HG03039 (cell line): Measurements from ENCODE around the gene NPR2.

Experiments used
- ATAC-seq: cut with Tn5 transposase; IDR thresholded peaks from one replicate; pipeline ENCODE4 v1.9.1; 2021; ENCODE audit warnings: mild to moderate bottlenecking, moderate library complexity; ENCODE audit not compliant: unreplicated experiment

The NPR2 gene

DNA sequence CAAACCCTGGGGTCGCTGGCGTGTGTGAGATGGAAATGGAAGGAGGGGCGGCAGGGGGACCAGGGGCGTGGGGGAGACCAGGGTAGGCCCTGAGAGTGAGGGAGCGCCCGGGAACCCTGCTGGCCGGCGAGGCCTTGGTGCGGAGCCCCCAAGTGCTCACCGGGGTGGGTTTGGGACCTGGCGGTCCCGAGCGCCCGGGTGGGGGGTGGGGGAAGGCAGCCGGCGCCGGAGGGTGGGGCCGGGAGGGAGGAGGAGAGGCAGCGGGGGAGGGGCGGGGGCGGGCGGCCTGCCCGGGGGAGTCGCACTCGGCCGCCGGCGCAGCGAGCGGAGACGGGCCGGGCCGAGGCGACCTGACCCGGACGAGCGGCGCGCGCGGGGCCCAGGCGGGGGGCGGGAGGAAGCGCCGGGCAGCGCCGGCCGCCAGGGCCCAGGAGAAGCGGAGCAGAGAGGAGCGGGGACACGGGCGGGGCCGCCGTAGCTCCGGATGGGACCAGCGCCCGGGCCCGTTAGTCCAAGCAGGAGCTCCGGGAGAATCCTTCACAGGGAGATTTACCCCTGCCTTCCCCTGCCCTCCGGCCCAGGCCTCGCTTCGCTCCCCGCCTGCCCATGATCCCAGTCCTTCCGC, at the start of gene NPR2:
NPR2 (plus strand) TSS at position 295 of the 625 bp plus-strand sequence. CDS start 818 bp downstream, outside the sequence.
- ATAC-seq, result no peak

DNA sequence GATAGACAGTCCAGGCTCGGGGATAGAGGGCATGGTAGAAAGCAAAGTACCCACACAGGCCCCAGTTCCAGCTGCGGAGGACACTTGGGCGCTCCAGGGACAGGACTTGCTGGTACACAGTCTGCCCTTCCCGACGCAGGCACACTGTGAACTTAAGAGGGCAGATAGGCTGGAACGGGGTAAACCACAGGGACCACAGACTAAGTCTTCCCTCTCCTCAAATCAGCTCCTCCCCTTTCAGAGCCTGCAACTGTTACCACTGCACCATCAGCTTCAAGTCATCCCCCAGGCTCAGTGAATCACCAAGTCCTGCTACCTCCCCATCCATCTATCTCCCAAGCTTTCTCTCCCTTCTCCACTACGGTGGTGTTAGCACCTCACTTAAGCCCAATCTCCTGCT, 49.7 kb upstream of the NPR2 start:
- no peak for ATAC-seq

DNA sequence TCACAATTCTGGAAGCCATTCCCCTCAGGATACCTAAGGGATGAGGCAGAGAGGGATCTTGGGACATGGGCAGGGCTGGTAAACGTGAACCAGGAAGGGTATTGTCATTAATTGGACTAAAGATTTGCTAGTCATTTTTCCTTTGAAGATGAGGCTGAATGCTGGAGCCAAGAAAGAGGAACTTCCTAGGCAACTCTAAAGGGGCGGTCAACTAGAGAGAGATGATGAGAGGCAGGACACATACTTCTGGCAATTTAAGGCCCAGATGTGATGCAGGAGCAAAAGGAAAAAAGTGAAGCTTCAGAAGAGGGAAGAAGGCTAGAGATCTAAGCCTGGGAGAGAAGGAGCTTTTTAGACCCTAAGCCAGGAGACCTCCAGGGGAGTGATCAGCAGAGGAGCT, 47.9 kb upstream of the NPR2 start:
- no peak for ATAC-seq

GRCh38 chr9:35743880-35744518, 47.4 kb upstream of the NPR2 start:
- ATAC-seq, result no peak

GRCh38 chr9:35745569-35745968, 45.8 kb upstream of the NPR2 start:
- ATAC-seq, result no peak

GRCh38 chr9:35746583-35746982, 44.8 kb upstream of the NPR2 start:
- ATAC-seq, result no peak

DNA sequence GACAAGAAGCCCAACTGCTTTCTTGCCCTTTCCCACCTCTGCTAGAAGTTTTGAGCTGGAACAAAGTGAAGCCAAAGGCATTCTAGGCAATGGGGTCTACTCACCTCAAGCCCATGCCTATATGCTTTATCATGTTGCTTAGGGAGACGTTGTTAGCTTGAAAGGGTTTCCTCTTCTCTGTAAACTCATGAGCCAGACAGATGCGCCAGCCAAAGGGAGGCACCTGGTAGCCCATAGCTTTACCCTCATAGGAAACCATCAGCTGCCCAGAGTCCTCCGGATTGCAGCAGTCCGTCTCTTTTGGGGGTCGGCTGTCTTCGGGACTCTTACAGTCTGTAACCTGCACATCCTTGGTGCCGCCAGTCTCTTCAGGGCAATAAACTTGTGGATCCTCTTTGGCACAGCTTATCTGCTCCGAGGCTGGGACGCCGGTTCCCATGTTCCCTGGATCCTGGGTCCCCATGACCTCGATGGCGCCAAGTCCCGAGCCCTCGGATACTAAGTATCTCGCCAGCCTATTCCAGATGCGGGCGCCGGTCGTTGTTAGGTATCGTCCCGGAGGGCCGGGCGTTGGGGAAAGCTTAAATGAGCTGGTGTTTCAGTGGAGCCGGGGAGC, 43.0 kb upstream of the NPR2 start:
- ATAC-seq, result no peak

- ATAC-seq, result peak; percentile 69
Measured at GRCh38 chr9:35748858-35749514, 42.4 kb upstream of the NPR2 start, which contains the start of the genes GBA2 and RGP1. TSS of gene GBA2 (minus strand) at chr9:35749228. CDS start at chr9:35748704, 524 bp downstream. TSS of gene RGP1 (plus strand) at chr9:35749287. CDS start at chr9:35749756, 469 bp downstream.

- no peak for ATAC-seq
Measured at GRCh38 chr9:35749515-35750255, 41.7 kb upstream of the NPR2 start.

- no peak for ATAC-seq
Measured at GRCh38 chr9:35750256-35750531, 41.2 kb upstream of the NPR2 start.

DNA sequence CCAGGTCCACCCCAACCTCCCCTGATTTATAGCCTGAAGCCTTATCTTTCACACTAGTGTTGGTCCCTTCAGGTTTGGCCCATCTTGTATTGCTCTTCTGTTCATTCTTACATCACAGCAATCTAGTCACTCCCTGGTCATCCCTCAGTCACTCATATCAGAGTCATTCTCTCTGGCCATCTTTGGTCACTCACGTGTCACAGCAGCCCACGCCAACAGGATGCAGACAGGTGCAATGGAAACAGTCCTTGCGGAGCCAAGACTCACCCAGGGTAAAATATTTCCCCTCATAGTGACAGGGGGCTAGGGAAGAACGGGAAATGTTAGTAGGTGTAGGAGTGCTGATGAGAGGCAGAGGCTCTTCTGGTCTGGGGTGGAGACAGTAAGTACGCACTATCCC, 37.9 kb upstream of the NPR2 start:
- no peak for ATAC-seq

DNA sequence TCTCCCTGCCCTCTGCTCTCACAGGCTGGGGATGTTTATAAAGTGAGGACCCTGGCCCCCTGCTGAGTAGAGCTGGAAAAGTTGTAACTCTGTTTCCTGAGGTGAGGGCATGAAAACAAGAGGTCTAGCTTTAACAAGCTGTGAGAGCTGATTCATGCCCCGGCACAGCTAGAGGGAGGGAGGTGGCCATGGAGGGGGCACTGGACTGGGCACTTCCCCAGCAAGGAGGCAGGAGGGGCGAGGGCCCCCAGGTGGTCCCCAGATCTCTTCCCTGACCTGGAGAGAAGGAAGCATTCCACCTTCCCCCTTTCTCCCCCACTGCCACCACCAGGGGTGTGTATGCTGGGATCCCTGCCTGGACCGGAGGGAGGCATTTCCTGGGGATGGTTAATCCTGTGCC, 37.1 kb upstream of the NPR2 start, which contains the start of gene MSMP:
MSMP (minus strand) TSS at position 13 of the 400 bp plus-strand sequence. CDS start 147 bp downstream, outside the sequence.
- ATAC-seq, result no peak

GRCh38 chr9:35755071-35755470, 36.3 kb upstream of the NPR2 start:
- no peak for ATAC-seq

DNA sequence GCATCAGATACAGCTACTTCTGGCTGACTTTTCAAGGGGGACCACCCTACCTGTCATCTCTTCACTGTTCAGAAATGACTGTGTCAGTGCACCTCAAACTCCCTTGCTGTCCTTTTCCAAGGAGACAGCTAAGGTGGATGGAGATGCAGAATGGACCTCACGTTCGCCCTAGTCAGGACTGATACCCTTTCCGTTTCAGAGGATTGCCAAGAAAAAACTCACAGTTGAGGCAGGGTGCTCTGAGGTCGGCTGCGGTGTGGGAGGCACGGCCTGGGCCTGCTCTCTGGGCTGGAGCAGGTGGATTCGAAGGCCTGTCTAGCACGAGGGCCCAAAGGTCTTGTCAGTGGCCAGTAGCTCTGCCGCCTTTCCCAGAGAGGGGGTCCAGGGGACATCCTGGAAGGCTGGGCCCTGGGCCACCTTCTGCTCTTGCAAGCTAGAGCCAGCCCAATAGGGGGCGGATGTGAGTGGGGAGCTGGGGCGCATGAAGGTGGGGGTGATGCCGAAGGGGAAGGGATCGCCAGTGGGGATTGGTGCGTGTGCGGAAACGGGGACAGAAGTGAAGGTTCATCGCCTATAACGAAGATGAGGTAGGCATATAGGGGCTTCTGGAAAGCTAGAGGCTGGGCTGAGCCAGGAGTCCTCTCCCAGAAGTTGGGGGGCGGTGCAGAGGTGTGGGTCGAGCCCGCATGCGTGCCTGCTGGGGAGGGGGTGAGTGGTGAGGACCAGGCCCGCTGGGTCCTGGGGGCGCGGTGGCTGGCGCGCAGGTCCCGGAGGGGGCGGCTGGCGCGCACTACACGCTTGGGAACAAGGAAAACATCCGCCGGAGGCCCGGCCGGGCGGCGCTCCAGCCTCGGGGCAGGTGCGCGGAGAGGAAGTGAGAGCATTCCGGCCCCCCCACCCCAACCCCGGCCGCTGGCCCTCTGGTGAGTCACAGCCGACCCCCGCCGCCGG, 34.8 kb upstream of the NPR2 start:
- ATAC-seq, result peak; percentile 46

GRCh38 chr9:35757226-35757891, 34.0 kb upstream of the NPR2 start:
- peak; percentile 41 for ATAC-seq

DNA sequence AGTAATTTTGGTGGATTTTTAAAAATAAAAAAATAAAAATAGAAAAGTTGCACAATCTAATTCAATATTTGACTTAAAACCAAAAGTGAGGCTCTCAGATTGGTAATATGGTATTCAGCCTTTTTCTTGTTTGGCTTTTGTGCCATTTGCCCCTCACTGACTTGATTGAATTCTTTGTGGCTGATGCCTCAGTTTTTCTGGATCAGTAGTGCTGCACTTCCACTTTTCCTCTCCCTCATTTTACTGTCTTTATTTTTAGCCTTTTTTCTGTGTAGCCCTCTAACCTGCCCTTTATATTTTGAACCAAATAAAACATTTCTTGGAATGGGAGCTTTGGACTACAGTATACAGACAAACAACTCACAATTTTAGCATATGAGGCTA, 33.5 kb upstream of the NPR2 start:
- no peak for ATAC-seq

DNA sequence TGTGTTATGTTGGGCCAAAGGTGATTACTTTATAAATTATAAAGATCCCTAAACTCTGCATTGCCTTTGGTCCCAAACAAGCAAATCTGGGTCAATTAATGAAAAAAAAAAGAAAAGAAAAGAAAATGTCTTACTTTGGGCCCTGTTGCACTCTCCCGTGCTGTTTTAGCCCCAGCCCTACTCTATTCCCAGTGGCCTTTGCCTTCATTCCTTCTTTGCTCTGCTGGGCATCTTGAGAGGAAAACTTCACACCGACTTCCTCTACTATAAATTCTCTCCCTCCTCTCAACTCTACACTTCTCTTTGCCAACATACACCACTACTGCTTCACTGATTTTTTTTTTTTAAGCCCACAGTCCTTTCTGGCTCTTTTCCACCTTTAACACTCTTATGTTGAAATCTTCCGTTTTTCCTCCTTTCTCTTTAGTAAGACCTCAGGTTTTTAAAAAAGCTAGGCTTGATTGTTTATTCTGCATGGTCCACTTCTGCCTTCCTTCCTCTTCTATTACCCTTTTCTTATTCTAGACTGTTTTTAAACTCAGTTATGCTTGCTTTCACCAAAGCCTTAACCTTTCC, 32.8 kb upstream of the NPR2 start:
- no peak for ATAC-seq

DNA sequence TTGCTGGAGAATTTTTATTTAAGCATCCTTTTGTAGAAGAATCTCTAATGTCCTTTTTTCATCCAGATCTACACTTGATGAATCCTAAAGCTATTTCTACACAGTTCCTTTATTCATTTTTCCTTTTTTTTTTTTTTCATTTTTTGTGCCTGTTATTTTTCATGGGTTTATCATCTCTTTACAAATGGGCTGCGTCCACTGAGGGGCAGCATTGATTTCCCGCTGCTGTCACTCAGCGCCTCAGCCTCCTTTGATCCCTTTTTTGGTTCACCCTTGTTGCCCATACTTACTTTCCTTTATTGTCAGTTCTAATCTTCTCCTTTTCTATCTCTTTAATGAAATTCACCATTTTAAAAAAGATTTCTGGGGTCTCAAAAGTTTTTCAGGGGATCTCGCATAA, 31.6 kb upstream of the NPR2 start:
- ATAC-seq, result no peak

GRCh38 chr9:35760651-35761050, 30.7 kb upstream of the NPR2 start:
- no peak for ATAC-seq
